Anterior cingulate cortex (tissue), 58 donors: ENCODE measurements around the gene TBXT.
"Not testable (repeated sequence)": the region's sequence is repeated elsewhere in the genome, so short reads cannot be mapped to it uniquely, and the experiment has no call there.

ENCODE experiments used
- DNase-seq, 58 donors: peaks; one replicate each; lab custom pipeline; 2025; lab: John Stamatoyannopoulos, UW

The TBXT gene, protein sequence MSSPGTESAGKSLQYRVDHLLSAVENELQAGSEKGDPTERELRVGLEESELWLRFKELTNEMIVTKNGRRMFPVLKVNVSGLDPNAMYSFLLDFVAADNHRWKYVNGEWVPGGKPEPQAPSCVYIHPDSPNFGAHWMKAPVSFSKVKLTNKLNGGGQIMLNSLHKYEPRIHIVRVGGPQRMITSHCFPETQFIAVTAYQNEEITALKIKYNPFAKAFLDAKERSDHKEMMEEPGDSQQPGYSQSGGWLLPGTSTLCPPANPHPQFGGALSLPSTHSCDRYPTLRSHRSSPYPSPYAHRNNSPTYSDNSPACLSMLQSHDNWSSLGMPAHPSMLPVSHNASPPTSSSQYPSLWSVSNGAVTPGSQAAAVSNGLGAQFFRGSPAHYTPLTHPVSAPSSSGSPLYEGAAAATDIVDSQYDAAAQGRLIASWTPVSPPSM

DNA sequence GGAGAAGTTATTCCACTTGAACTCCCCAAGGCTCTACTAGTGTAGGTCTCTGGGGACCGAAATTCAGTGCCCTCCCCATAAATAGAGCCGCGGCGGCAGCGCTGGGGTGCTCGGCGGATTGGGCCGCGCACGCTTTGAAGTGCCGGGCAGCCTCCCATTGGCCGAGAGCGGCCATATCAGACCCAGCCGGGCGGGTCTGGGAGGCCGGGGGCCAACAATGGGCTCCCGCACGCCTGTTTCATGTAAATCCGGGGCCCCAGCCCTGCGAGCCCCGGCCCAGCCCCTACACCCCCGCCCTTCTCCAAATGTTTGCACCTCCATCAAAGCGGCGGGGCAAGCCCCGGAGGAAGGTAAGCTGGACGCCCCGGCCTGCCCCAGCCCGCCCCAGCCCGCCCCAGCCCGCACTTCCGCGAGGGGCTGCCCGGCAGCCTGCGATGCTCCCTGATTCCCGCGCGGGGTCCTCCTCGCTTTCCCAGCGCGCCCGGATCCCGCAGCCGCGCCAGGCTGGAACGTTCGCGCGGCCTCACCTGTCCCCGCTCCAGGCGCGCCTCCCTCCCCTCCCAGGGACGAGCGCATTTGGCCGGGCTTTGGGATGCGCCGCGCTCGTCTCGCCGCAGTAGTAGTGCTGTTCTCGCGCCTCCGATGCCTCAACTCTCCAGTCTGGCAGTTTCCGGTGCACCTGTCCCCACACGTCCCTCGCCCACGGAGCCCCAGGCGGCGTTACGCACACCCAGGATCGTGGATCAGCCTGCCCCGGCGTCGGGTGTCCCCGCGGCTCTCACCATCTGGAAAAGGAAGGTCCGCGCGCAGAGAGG is at the start of gene TBXT:
Gene TBXT (minus strand): TSS at position 51 of the 815 bp plus-strand sequence. CDS start 260 bp downstream, outside the sequence.
- no peak for DNase-seq

DNA sequence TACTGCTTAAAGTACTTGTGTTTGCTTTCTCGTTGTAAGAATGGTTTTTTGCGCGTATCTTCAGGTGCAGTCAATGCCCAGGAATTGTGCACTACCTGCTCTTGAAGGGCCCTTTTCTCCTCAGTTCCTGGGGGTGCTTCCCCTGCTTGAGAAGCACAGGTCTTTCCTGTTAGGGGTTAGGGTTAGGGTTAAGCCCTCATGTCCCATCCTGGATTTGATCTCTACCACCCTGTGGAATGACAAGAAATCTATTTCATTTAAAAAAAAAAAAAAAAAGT is 39.6 kb upstream of the TBXT start:
- DNase-seq = no peak

DNA sequence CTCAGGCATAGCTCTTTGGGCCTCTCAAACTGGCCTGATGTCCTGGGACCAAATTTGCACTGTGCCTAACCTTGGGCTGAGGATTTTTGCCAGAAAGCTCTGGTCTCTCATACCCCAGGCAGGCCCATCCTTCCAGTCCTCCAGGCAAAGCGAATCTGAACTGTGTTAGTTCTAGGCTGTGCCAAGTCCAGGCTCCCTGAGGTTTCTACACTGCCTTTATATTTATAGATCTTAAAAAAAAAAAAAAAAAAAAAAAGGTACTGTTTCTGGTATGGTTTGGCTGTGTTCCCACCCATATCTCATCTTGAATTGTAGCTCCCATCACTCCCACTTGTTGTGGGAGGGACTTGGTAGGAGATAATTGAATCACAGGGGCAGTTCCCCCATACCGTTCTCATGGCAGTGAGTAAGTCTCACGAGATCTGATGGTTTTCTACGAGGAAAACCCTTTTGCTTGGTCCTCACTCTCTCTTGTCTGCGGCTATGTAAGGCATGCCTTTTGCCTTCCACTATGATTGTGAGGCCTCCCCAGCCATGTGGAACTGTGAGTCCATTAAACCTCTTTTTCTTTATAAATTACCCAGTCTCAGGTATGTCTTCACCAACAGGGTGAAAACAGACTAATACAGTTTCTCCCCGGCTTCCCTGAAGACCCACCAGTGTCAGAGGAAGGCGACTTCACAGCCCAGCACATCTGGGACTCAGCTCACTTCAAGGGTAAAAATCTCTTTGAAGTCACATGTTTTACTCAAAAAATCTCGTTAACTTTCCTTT is 39.0 kb upstream of the TBXT start:
- DNase-seq = no peak

DNA sequence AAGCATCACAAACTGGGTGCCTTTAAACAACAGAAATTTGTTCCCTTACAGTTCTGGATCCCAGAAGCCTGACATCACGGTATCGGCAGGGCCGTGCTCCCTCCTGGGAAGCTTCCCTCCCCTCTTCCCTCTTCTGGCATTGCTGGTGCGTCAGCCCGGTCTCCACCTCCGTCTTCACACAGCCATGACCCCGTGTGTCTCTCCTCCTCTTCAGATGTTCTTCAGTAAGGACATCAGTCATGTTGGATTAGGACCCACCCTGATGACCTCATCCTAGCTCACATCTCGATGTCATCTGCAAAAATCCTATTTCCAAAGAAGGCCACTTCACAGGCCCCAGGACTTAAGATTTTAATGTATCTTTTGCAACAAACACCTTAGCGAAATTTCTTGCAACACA is 38.4 kb upstream of the TBXT start:
- no peak for DNase-seq

DNA sequence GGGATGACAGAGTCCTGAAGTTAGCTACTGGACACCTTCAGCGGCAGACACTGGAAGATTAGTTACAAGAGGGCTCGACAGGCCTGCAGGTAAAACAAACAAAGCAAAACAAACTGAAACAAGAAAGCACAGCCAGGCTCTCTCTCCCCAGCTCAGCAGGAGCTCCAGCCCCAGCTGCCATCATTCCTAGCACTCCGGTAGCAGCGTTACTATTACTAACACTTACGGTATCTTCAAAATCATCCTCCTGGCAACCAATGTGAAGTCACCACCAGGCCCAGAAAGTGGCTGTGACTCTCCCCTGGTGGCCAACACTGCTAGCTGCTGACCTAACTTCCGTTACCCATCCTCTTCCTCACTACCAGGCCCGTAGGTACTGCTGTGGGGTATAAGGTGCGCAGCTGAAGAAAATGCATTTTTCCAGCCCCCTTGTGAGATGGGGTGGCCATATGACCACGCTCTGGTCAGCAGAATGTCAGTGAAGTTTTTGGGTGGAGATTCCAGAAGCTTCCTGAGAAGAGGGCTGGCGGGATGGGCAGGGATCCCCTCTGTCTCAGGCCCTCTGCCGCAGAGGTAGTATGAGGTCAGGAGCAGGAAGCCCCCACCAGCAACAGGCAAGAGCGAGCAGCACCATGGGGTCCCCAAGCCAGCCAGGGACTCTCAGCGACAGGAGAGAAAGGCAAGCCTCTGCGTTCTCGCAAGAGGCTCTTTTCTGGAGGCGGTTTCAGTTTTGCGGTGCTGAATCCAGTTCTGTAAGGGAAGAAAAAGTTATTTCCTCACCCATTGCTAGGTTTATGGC is 37.4 kb upstream of the TBXT start:
- no peak for DNase-seq

DNA sequence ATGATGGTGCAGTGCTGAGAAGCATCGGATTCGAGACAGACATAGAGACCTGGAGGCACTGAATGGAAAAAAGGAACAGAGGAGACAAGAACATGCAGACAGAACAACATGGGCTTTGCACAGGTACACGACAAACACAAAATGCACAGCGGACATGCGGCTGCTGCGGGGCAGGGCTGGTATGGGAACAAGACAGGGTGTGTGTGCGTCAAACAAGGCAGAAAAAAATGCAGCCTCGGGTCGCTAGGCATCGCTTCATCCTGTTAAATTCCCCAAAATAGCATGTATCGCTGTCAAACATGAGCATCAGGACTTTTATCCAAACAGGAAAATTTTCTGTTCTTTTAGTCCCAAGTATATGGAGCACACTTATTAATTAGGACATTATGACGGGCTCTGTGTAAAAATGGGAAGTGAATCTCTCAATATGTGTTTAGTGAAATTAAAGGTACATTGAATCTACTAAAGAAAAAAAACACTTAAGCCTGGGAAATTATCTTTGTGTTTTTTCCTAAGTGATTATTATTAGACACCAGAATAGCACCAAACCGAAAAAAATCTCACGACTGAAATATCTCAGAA is 36.1 kb upstream of the TBXT start:
- DNase-seq = no peak

DNA sequence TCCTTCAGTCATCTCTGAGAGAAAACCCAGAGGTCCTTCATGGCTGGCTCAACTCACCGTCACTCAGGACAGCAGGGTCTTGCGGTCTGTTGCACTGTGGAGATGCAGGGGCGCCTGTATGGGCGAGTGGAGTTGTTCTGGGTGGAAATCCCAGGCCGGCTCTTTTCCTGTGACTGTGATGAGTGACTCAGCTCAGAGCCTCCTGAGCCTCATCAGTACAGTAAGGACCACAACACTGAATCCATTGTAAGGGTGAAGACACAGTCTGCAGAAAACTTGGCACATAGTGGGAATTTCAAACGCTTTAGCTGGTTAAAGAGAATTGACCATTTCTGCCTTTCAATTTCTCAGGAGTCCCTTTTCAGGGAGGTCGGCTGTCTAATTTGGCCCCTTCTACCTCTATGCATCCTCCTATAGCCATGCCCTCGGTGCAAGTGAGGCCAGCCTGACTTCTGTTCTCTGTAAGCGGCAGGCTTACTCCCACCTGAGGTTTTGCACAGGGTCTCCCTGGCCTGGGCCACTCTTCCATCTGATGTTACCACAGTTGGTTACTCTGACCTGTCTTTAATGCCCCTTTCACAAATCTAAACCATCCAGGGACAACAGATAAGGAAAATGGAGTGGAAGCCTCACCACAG is 35.5 kb upstream of the TBXT start:
- DNase-seq = peak in 5 of 58 donors; percentile 3 to 24 (median 9)

DNA sequence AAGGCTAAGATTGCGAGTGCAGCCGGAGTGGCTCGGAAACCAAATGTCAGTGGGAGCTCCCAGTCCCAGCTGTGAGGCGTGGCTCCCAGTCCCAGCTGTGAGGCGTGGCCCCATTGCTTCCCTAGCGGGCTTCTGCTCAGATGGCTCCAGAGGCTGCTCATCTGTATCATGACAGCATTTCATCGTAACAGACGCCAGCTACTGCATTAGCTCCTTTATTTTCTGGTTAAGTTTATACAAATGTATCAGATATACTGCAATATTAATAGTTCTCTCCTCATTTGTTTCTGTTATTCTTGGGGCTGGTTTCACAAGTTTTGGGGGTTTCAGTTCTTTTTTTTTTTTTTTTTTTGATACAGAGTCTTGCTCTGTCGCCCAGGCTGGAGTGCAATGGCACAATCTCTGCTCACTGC is 34.7 kb upstream of the TBXT start:
- peak in 14 of 58 donors; percentile 2 to 51 (median 12) for DNase-seq

DNA sequence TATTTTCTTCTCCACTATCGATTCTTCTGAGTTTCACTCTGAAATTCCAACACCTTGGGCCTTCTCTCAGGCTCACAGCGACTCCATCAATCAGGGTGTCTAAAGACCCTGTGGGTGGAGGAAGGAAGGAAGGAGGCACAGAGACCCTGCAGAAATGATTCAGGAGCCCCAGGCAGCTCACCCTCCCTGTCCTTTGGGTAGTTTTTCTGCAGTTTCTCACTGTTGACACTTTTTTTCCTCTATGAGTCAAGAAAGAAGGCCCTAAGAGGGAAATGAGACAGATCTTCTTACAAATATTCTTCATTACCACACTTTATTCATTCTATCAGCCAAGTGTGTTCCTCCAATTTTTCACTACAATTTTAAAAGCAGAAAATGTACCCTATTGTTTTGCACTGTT is 34.2 kb upstream of the TBXT start:
- no peak for DNase-seq

DNA sequence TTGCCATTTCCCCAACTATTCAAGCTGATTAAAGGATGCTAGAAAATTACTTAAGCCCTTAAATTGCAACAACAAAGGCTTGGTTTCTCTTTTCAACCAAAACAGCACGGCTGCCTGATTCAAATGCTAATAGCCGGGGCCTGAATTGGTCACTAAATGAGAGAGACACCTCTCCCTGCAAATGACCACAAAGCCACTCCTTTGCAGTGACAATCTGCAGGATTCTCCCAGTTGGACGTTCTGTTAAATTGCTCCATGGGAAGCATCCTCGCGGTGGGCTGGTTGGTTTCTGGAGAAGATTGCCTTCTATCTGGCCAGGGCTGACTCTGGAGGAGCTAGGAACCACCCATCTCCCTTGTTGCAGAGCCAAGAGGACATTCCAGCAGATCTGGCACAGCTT is 29.7 kb upstream of the TBXT start:
- no peak for DNase-seq

DNA sequence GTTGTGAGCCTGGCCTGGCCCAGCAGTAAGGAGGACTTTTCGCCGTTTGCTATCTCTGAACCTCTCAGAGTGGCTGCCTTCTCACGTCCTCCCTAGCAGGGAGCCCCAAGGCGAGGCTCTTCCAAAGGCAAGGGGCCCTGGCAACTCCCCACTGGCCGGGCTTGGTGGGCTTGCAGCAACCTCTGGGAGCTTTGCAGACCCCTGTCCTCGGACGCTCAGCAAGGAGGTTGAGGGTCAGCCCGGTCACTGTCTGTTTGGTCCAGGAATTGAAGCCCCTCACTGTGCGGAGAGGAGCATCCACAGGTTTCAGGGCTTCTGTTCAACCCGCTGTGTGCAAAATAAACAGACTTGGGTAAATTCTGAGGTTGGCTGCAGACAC is 28.2 kb upstream of the TBXT start:
- no peak for DNase-seq

DNA sequence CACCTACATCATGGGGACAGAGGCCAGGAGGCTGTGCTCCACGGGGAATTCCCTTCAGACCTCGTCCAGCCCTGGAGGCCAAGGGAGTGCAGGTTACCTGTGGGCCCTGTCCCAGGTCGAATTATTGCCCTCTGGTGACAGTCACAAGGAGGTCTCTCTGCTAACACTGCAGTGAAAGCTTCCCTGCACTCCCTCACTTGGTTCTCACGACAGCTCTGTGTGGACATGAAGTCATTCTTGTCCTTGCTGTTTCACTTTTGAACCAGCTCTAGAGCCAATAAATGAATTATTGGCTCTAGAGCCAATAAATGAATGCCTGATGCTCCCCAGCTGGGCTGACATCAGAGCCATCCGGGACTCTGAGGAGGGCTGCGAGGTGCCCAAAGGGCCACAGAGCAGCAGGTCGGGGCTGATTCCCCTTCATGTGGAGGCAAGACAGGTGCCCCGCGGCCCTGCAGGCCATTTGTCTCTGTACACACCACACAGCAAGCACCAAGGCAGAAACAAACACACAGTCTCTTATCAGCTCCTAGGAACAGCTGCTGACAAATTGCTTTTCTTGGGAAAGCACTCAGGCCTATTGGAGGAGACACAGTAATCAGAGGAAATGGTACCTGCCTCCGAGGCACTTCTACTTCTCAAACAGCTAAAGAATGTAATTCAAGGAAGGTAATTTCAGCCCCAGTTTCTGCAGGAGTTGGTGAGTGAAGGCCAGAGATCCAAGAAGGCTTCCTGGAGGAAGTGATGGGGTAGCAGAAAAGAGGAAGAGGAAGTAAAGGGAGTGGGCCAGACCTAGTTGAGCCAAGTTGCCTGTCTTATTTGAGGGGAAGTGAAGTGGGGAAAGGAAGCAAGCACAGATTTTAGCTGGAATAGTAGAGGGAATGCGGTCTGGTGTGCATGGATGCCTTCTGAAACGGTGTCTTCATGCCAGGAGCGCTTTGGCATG is 27.5 kb upstream of the TBXT start:
- no peak for DNase-seq

DNA sequence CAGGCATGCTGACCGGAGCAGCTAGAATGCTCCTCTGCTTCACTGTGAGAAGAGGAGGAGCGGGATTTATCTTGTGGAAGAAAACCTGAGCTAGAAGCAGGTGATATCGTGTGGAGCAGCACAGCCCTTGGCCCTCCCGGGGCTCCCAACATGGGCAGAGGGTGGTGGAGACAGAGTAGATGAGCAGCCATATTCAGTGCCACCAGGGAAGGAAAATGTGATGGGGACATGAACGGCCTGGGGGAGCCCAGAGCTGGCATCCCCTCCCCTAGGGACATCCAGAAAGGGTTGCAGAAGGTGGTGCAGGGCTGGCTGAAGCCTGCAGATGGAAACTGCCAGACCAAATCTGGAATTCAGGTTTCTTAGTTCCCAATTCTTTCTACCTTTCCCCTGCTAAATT is 24.9 kb upstream of the TBXT start:
- DNase-seq = no peak

DNA sequence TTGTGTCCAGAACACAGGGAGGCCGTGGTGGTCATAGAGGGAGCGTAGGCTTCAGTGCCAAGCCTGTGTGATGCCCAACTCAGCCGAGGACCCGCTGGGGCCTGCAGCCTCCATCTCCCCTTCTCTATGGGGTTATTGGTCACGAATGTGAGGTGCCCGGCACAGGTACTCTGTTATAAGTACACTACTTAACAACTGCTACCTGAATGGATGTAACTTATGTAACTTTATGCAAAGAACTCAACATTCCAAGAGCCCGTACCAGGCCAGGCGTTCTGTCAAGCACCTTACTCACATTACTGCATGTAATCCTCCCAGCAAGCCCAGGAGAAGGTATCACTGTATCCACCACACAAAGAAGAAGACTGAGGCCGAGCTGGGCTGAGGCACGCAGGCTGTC is 24.5 kb upstream of the TBXT start:
- no peak for DNase-seq

DNA sequence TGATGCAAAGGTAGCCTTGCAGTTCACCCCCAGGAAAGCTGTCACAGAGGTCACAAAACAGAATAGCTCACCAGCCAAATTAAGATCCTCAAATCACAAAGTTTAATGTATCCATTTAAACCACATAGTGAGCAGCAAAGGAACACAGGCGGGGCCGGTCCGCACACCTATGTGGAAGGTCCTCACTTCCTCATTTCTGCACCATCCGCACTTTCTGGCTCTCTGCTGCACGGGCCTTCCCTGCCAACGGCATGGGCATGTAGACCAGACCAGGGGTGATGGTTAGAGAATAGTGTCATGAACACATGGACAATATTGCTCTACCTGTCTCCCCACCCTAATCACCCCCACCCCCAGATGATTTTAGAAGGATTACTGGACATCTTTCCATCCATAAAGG is 12.1 kb upstream of the TBXT start:
- DNase-seq = no peak

DNA sequence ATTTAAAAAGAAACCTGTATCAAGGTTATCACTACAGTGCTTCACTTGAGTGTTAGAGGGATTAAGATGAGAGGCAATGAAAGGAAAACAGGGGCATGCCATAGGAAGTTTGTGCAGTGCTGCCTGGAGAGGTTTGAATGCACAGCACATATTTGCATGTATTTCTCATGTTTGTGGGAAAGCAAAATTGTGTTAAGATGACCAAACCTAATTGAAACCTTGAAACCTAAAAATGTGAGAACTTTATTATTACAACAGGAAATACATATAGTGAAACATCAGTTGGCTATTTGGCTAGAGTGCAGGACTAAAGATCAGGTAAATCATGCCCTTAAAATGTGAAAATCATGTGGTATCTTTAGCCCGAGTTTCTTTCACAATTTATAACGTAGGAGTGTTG is 8.5 kb upstream of the TBXT start:
- DNase-seq = no peak

DNA sequence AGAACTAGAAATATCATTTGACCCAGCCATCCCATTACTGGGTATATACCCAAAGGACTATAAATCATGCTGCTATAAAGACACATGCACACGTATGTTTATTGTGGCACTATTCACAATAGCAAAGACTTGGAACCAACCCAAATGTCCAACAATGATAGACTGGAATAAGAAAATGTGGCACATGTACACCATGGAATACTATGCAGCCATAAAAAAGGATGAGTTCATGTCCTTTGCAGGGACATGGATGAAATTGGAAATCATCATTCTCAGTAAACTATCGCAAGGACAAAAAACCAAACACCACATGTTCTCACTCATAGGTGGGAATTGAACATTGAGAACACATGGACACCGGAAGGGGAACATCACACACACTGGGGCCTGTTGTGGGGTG is 7.4 kb upstream of the TBXT start:
- DNase-seq = not testable (repeated sequence)

DNA sequence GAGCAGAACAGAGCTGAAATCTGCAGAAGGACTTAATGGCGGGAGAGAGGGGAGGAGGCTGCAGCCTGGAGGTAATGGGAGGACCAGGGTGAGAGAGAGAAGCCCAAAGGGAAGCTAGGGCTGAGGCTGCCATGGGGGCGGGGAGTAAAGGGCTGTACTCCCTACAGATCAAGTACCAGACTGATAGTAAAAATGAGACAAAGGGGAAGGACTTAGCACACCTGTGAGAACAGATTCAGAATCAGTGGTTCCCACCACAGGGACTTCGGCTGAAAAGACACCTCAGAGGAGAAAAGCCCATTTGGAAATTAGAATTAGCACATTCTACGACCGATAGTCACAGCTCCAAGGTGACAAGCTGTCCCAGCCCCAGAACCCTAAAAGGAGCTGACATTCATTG is 6.4 kb upstream of the TBXT start:
- DNase-seq = no peak
